ENCODE measurements around the gene CKLF. TPM values are rescaled to one million over a fixed set of nuclear protein-coding genes. Genes with fewer than 3 reads are reported as not detected.
A peak's percentile ranks its signal among the peaks of the same experiment; 100 is the strongest.

The CKLF gene
- polyA plus RNA-seq, 3 donors = 285 to 430 (median 374) TPM

DNA sequence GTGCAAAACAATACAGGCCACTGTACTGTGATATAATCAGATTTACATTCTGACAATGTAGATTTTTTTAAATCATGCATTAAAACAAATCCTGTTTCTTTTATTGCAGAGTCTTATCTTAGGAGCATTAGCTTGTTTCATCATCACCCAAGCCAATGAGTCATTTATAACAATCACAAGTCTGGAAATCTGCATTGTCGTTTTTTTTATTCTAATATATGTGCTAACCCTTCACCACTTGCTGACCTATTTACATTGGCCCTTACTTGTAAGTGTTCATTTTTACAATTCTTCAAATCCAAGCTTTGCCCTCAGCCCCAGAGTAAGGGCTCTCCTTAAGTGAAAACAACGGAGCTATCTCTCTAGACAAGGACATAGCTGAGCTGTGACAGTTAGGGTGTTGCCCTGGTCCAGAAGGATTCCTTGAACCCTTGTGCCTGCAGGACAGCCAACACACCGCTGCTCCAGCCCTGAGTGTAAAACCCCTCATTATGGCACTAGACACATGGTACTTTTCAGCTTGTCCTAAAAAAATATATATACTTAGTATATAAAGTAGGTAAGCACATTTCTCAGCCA, 17.5 kb downstream of the CKLF start:
- Mint-ChIP-seq H3K27me3 (ENCODE audit: low read depth in 3 of 3) (peaks cover 0 to 3% (median 0%) of the 10 kb centered on the region in 3 donors), H3K9me3 (peaks cover 0 to 4% (median 0%) of the 10 kb centered on the region in 7 donors), H3K4me1 (peaks cover 18% of the 10 kb centered on the region), H3K27ac (peak overlapping the region in 1 of 7 donors; percentile 4), H3K4me3 (no peak overlapping the region), H3K36me3 (peaks cover 46 to 55% of the 10 kb centered on the region in 2 donors)
- Histone ChIP-seq H4K20me1 (ENCODE audit: insufficient read depth, low read length) (peaks cover 31% of the 10 kb centered on the region), H3K4me3 (replicated peaks in 1 of 3; ENCODE audit: low read depth in 2 of 3, low read length in 3 of 3) (no peak overlapping the region), H3K27me3 (ENCODE audit: control insufficient read depth in 2 of 2, insufficient read depth in 2 of 2, low read length in 2 of 2) (no peaks in the 10 kb centered on the region), H3K27ac (ENCODE audit: low read depth in 1 of 2, low read length in 2 of 2) (no peak overlapping the region), H3K79me2 (ENCODE audit: insufficient read depth, low read length) (peaks cover 13% of the 10 kb centered on the region), H3K4me1 (ENCODE audit: control insufficient read depth in 1 of 2, insufficient read depth in 2 of 2, low read length in 2 of 2) (peaks cover 7 to 17% of the 10 kb centered on the region in 2 donors), H3K9ac (ENCODE audit: insufficient read depth, low read length, poor library complexity, severe bottlenecking) (no peak overlapping the region), H3K36me3 (replicated peaks in 1 of 2; ENCODE audit: control insufficient read depth in 1 of 2, insufficient read depth in 2 of 2, low read length in 2 of 2) (peaks cover 26 to 32% of the 10 kb centered on the region in 2 donors), H3K4me2 (replicated peaks; ENCODE audit: extremely low read depth, low read length, poor library complexity, severe bottlenecking) (no peak overlapping the region), H2AFZ (ENCODE audit: insufficient read depth, low read depth, low read length, poor library complexity, severe bottlenecking) (no peak overlapping the region), H3K9me3 (replicated peaks in 1 of 2; ENCODE audit: control insufficient read depth in 1 of 2, insufficient read depth in 1 of 2, low read length in 2 of 2) (no peaks in the 10 kb centered on the region)
- no peak for TF ChIP-seq CTCF (IDR thresholded peaks at IDR 0.05)
- WGBS (ENCODE audit: insufficient coverage) = no CpG with 5 or more reads among the region's 3 CpGs
- DNase-seq = peak in 2 of 3 donors; percentile 38 to 52
- intact Hi-C loops (cut with micrococcal nuclease) = loop anchor here in 1 of 2 donors (5.0 kb wide), 1 partner anchor 32 kb away; the partner anchor contains the start of gene CMTM3

DNA sequence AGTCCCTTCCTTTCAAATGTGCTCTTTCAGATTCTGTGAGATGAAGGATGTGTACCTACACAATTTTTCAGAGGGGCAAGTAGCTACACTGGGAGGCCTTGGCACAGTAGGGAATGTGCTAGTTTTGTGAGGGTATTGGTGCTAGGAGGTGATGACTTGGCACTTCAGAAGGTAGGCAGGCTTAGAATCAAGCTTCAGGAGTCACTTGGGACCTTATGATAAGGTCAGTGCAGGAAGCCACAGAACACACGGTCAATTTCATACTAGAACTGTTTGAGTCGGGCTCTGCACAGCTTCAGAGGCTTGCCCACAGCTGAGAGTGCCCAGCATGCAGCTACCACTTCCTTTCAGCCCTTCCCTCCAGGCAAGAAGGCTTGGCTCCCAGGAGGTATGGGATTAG, 20.0 kb downstream of the CKLF start:
- no peaks in the 10 kb centered on the region for H3K9me3 ChIP-seq (replicated peaks in 1 of 2; ENCODE audit: control insufficient read depth in 1 of 2, insufficient read depth in 1 of 2, low read length in 2 of 2)
- no peak overlapping the region for H3K4me2 ChIP-seq (replicated peaks; ENCODE audit: extremely low read depth, low read length, poor library complexity, severe bottlenecking)
- no peaks in the 10 kb centered on the region for H3K79me2 ChIP-seq (ENCODE audit: insufficient read depth, low read length)
- Mint-ChIP-seq H3K4me3 (no peak overlapping the region), H3K36me3 (peaks cover 30 to 34% of the 10 kb centered on the region in 2 donors), H3K9me3 (peaks cover 0 to under 1% (median 0%) of the 10 kb centered on the region in 7 donors), H3K27ac (peak overlapping the region in 4 of 7 donors; percentile 15 to 68 (median 36)), H3K27me3 (ENCODE audit: low read depth in 3 of 3) (peaks cover 2 to 8% (median 4%) of the 10 kb centered on the region in 3 donors), H3K4me1 (peaks cover 20% of the 10 kb centered on the region)
- H3K27ac ChIP-seq (ENCODE audit: low read depth in 1 of 2, low read length in 2 of 2) = no peak overlapping the region
- no peak overlapping the region for H3K9ac ChIP-seq (ENCODE audit: insufficient read depth, low read length, poor library complexity, severe bottlenecking)
- peaks cover under 1 to 4% of the 10 kb centered on the region in 2 donors for H3K27me3 ChIP-seq (ENCODE audit: control insufficient read depth in 2 of 2, insufficient read depth in 2 of 2, low read length in 2 of 2)
- TF ChIP-seq CTCF (IDR thresholded peaks at IDR 0.05) = no peak
- no peak overlapping the region for H3K4me3 ChIP-seq (replicated peaks in 1 of 3; ENCODE audit: low read depth in 2 of 3, low read length in 3 of 3)
- H3K36me3 ChIP-seq (replicated peaks in 1 of 2; ENCODE audit: control insufficient read depth in 1 of 2, insufficient read depth in 2 of 2, low read length in 2 of 2) = peaks cover 4 to 8% of the 10 kb centered on the region in 2 donors
- H4K20me1 ChIP-seq (ENCODE audit: insufficient read depth, low read length) = peaks cover 8% of the 10 kb centered on the region
- no peak overlapping the region for H2AFZ ChIP-seq (ENCODE audit: insufficient read depth, low read depth, low read length, poor library complexity, severe bottlenecking)
- DNase-seq = no peak
- peaks cover 7 to 17% of the 10 kb centered on the region in 2 donors for H3K4me1 ChIP-seq (ENCODE audit: control insufficient read depth in 1 of 2, insufficient read depth in 2 of 2, low read length in 2 of 2)
- no CpG with 5 or more reads among the region's 2 CpGs for WGBS (ENCODE audit: insufficient coverage)
- intact Hi-C loops (cut with micrococcal nuclease) = no loop called here

Data from CD14-positive monocyte (primary cell).